CD4-positive, alpha-beta T cell (primary cell): ENCODE results near the gene SDK1. TPM values are rescaled to one million over a fixed set of nuclear protein-coding genes. Genes with fewer than 3 reads are reported as not detected.

Experiments used
- ATAC-seq: fragments of 200-7000 bp; cut with Tn5 transposase; one replicate; pipeline ENCODE4 v1.10.0; 2022; ENCODE audit warnings: mild to moderate bottlenecking; ENCODE audit not compliant: poor library complexity
- CTCF ChIA-PET: fragments of 350-600 bp; sonication (Branson Sonifier 250); formaldehyde crosslinking; loops from one replicate; lab custom pipeline; 2021; ENCODE audit warnings: antibody characterized with exemption, inconsistent platforms; lab: Charles Lee
- POLR2A ChIA-PET: fragments of 350-600 bp; sonication (Branson Sonifier 250); formaldehyde crosslinking; loops from one replicate; lab custom pipeline; 2021; ENCODE audit warnings: antibody characterized with exemption, inconsistent platforms; lab: Charles Lee
- DNase-seq, 14 experiments: peaks; one replicate each; pipeline ENCODE4 v3.0.0-alpha.2; 2013 to 2020; ENCODE audit warnings: mixed read lengths in 2 of 14
- H3K27ac ChIP-seq, 2 donors: one replicate each; pipeline versions ENCODE4 v1.5.1 to v1.7.0; 2013; ENCODE audit warnings: low read length in 2 of 2, low read depth in 1 of 2, mild to moderate bottlenecking in 1 of 2
- H3K27me3 ChIP-seq, 2 experiments: 1 replicate in 1 of 2; 2 replicates in 1 of 2; pipeline versions ENCODE4 v1.6.1 to v1.7.0; 2013; ENCODE audit warnings: low read length in 2 of 2, control low read depth in 1 of 2, mild to moderate bottlenecking in 1 of 2, moderate library complexity in 1 of 2; ENCODE audit not compliant: insufficient read depth in 2 of 2, control insufficient read depth in 1 of 2
- H3K36me3 ChIP-seq: one replicate; pipeline ENCODE4 v1.6.1; 2013; ENCODE audit warnings: low read length, control low read depth; ENCODE audit not compliant: insufficient read depth
- H3K4me1 ChIP-seq: one replicate; pipeline ENCODE4 v1.6.1; 2013; ENCODE audit warnings: low read length, control low read depth; ENCODE audit not compliant: insufficient read depth
- H3K4me3 ChIP-seq: one replicate; pipeline ENCODE4 v1.5.1; 2013; ENCODE audit warnings: mild to moderate bottlenecking, low read length, moderate library complexity
- H3K9me3 ChIP-seq, 2 experiments: 1 replicate in 1 of 2; 2 replicates in 1 of 2; pipeline versions ENCODE4 v1.6.1 to v1.7.0; 2013; ENCODE audit warnings: low read length in 2 of 2, mild to moderate bottlenecking in 2 of 2, control low read depth in 1 of 2, moderate library complexity in 1 of 2; ENCODE audit not compliant: control insufficient read depth in 1 of 2, insufficient read depth in 1 of 2
- H3K27ac Mint-ChIP-seq: one replicate; pipeline ENCODE4 v1.8.0; 2020; ENCODE audit warnings: mixed read lengths
- H3K27me3 Mint-ChIP-seq: one replicate; pipeline ENCODE4 v1.8.0; 2021; ENCODE audit warnings: mixed read lengths
- H3K36me3 Mint-ChIP-seq: one replicate; pipeline ENCODE4 v1.8.0; 2021; ENCODE audit warnings: low read depth, mixed read lengths
- H3K4me1 Mint-ChIP-seq: one replicate; pipeline ENCODE4 v1.8.0; 2021; ENCODE audit warnings: low read depth, mixed read lengths
- H3K4me3 Mint-ChIP-seq: one replicate; pipeline ENCODE4 v1.8.0; 2020; ENCODE audit warnings: mild to moderate bottlenecking, mixed read lengths
- H3K9me3 Mint-ChIP-seq: one replicate; pipeline ENCODE4 v1.8.0; 2020; ENCODE audit warnings: mixed read lengths
- intact Hi-C, 2 experiments: fragments of 100-400 bp; cut with DNase I in 1 of 2; cut with micrococcal nuclease in 1 of 2; formaldehyde crosslinking; loops; one replicate each; pipeline versions ENCODE4 v1.15.1 to v1.9.0; 2023 to 2025; cut with DNase I, micrococcal nuclease
- total RNA-seq, 174 experiments: library from RNA in 2 of 174; stranded (reverse) in 2 of 174; gene quantifications; one replicate each; pipeline ENCODE4 v1.2.3 and lab custom pipeline; 2021 to 2026
- TF ChIP-seq, protein P1 (sequence below): fragments of 200-600 bp; IDR thresholded peaks from one replicate; pipeline ENCODE4 v1.8.0; 2022; ENCODE audit warnings: antibody characterized with exemption, mild to moderate bottlenecking

The SDK1 gene
- total RNA-seq, 2 experiments from 2014 or later, result 1.1 to 1.3 TPM

DNA sequence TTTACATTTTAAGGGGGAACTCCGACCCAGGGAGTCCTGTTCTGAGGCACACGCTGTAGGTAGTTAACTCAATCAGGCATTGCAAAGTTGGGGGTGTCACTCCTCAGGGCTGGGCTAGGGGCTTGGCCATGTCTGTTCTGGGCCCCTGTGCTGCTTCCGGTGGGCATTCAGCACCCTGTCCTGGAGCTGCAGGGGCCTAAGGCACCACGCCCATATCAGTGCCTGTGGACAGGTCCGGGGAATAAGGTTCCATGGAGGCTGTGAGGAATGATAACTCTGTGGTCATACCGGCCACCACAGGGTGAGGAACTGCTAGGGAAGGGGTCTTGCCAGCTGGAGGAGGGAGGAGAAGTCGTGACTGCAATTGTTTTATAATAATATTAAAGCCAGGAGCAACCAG is 842.0 kb downstream of the SDK1 start:
- H3K36me3 ChIP-seq, result no peaks in the 10 kb centered on the region
- POLR2A ChIA-PET, result no interaction called here
- Mint-ChIP-seq H3K4me1 (peaks cover 11% of the 10 kb centered on the region), H3K27ac (no peak overlapping the region), H3K27me3 (peaks cover 3% of the 10 kb centered on the region), H3K9me3 (no peaks in the 10 kb centered on the region), H3K4me3 (no peak overlapping the region), H3K36me3 (no peaks in the 10 kb centered on the region)
- CTCF ChIA-PET, result no interaction called here
- no peak overlapping the region for H3K27ac ChIP-seq
- H3K4me3 ChIP-seq, result no peak overlapping the region
- ATAC-seq (no peak), DNase-seq (no peak)
- intact Hi-C loops, result no loop called here
- H3K27me3 ChIP-seq, result no peaks in the 10 kb centered on the region
- peaks cover 0 to 7% of the 10 kb centered on the region in 2 experiments for H3K9me3 ChIP-seq
- TF ChIP-seq, protein P1, sequence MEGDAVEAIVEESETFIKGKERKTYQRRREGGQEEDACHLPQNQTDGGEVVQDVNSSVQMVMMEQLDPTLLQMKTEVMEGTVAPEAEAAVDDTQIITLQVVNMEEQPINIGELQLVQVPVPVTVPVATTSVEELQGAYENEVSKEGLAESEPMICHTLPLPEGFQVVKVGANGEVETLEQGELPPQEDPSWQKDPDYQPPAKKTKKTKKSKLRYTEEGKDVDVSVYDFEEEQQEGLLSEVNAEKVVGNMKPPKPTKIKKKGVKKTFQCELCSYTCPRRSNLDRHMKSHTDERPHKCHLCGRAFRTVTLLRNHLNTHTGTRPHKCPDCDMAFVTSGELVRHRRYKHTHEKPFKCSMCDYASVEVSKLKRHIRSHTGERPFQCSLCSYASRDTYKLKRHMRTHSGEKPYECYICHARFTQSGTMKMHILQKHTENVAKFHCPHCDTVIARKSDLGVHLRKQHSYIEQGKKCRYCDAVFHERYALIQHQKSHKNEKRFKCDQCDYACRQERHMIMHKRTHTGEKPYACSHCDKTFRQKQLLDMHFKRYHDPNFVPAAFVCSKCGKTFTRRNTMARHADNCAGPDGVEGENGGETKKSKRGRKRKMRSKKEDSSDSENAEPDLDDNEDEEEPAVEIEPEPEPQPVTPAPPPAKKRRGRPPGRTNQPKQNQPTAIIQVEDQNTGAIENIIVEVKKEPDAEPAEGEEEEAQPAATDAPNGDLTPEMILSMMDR, result no peak
- no peaks in the 10 kb centered on the region for H3K4me1 ChIP-seq

DNA sequence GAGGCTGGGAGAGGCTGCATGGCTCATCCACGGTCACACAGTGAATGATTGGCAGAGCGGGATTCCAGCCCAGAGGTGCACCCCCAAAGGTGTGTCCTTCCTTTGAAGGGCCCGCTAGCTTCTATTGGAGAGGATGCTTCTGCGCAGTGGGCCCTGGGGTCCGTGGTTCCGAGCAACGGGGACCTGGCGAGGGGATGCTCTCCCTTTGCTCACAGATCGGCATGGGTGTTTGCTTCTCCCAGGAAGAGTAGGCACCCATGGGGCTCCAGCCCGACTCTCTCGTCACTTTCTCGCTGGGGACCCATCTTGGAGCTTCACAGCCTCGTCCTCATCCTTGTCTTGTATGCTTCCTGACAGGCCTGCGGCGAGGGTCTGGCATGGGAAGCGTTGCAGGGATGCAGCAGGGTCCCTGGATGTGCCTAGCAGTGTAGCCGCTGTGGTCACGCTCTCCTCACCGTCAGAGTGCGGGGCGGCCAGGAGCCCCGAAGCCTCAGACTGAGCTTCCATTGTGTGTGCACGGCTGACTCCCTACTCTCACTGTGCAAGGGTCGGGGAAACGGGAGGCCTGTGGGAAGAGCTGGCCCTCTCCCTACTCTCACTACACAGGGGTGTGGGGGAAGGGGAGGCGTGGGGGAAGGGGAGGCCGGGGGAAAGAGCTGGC is 842.6 kb downstream of the SDK1 start:
- Histone ChIP-seq H3K9me3 (peaks cover 0 to 12% of the 10 kb centered on the region in 2 experiments), H3K27ac (no peak overlapping the region), H3K4me1 (no peaks in the 10 kb centered on the region), H3K36me3 (no peaks in the 10 kb centered on the region), H3K27me3 (no peaks in the 10 kb centered on the region), H3K4me3 (no peak overlapping the region)
- CTCF ChIA-PET, result no interaction called here
- POLR2A ChIA-PET, result no interaction called here
- Mint-ChIP-seq H3K36me3 (no peaks in the 10 kb centered on the region), H3K4me1 (peaks cover 11% of the 10 kb centered on the region), H3K4me3 (no peak overlapping the region), H3K27me3 (peaks cover 3% of the 10 kb centered on the region), H3K9me3 (no peaks in the 10 kb centered on the region), H3K27ac (no peak overlapping the region)
- DNase-seq (no peak), ATAC-seq (no peak)
- intact Hi-C loops, result no loop called here
- TF ChIP-seq, protein P1, result no peak

DNA sequence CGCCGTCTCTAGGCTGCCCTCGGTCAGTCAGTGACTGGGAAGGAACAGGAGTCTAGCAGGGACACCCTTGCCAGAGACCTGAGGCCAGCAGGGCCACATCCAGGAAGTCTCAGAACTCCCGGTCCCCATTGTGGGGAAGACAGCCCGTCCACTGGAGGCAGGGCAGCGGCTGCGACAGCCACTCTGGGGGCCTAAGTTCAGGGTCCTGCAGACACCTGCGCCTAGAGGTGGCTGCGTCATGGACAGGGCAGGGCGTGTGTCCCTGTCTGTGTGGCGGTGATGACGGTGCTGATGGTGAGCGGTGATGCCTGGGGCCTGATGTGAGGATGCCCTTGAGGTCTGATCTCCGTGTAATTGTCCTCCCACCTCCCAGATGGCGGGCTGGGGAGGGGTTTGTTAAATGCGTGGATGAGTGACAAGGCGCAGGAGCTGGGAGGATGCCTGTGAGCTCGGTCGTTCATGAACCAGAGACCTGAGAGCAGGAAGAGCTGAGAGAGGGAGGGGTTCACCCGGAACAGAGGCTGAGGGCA is 843.2 kb downstream of the SDK1 start:
- Mint-ChIP-seq H3K27ac (no peak overlapping the region), H3K9me3 (no peaks in the 10 kb centered on the region), H3K4me1 (peaks cover 11% of the 10 kb centered on the region), H3K36me3 (no peaks in the 10 kb centered on the region), H3K27me3 (peaks cover 3% of the 10 kb centered on the region), H3K4me3 (no peak overlapping the region)
- TF ChIP-seq, protein P1, result no peak
- H3K27me3 ChIP-seq, result no peaks in the 10 kb centered on the region
- ChIA-PET CTCF (no interaction called here), POLR2A (no interaction called here)
- H3K9me3 ChIP-seq, result peaks cover 0 to 12% of the 10 kb centered on the region in 2 experiments
- no peaks in the 10 kb centered on the region for H3K4me1 ChIP-seq
- no peaks in the 10 kb centered on the region for H3K36me3 ChIP-seq
- H3K27ac ChIP-seq, result no peak overlapping the region
- DNase-seq (no peak), ATAC-seq (no peak)
- no peak overlapping the region for H3K4me3 ChIP-seq
- intact Hi-C loops, result no loop called here
